A549 (cell line): ENCODE results near the gene SUN1.

ENCODE experiments used
- CTCF ChIP-seq: fragments of >200 bp; sonication (Bioruptor Twin); formaldehyde crosslinking; IDR thresholded peaks from 3 replicates; pipeline ENCODE4 v1.5.1; 2016
- KDM1A ChIP-seq: fragments of 200-600 bp; sonication (generic); IDR thresholded peaks from 2 replicates; pipeline ENCODE4 v1.6.1; 2016; ENCODE audit warnings: low read depth, mild to moderate bottlenecking

GRCh38 chr7:881441-882234 is 49.4 kb downstream of the SUN1 start:
- TF ChIP-seq KDM1A (no peak), CTCF (no peak)
